ENCODE measurements around the gene UBE3C.

GRCh38 chr7:157121184-157121715, 17.5 kb upstream of the UBE3C start:
- no peak for TF ChIP-seq POLR2A (IDR thresholded peaks at IDR 0.05; ENCODE audit: low read depth, low read length)
- TF ChIP-seq CTCF (IDR thresholded peaks at IDR 0.05; ENCODE audit: extremely low read depth in 1 of 2, insufficient read depth in 1 of 2, low read depth in 1 of 2, low read length in 2 of 2) = no peak
- no peak for TF ChIP-seq POLR2AphosphoS5 (IDR thresholded peaks at IDR 0.05; ENCODE audit: insufficient read depth, low read depth, low read length)
- TF ChIP-seq EZH2 (IDR thresholded peaks at IDR 0.05; ENCODE audit: borderline replicate concordance, low read depth, low read length, severe bottlenecking) = no peak
- no peak for TF ChIP-seq JUN (IDR thresholded peaks at IDR 0.05; ENCODE audit: borderline replicate concordance, insufficient read depth, insufficient read length, low read depth)
- TF ChIP-seq MAX (IDR thresholded peaks at IDR 0.05; ENCODE audit: insufficient read depth, insufficient read length) = no peak
- TF ChIP-seq MYC (IDR thresholded peaks at IDR 0.05; ENCODE audit: low read depth, low read length) = no peak

All from endothelial cell of umbilical vein (primary cell).